ENCODE data around the gene PDE4B.

The PDE4B gene

GRCh38 chr1:66285618-66286270, 493.0 kb downstream of the PDE4B start:
- no peak for DNase-seq (ENCODE audit: low read depth)

DNA sequence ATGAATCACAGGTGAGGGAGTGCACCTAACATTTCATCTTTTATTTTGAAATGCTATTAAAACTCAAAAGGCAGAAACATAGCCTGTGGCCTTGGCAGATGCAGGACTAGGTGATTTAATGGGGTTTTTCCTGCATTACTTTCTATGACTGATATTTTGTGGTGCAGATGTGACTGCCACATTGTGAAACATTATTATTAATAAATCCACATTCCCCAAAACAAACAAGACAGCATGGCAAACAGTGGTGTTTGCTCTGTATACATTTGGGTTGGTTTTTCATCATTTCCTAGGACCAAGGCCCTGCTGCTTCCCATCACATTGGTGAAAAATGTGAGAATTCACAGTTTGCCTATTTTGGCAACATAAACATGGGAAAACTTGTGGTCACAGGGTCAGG, 493.6 kb downstream of the PDE4B start:
- DNase-seq (ENCODE audit: low read depth): no peak

GRCh38 chr1:66288048-66288447, 495.4 kb downstream of the PDE4B start:
- no peak for DNase-seq (ENCODE audit: low read depth)

DNA sequence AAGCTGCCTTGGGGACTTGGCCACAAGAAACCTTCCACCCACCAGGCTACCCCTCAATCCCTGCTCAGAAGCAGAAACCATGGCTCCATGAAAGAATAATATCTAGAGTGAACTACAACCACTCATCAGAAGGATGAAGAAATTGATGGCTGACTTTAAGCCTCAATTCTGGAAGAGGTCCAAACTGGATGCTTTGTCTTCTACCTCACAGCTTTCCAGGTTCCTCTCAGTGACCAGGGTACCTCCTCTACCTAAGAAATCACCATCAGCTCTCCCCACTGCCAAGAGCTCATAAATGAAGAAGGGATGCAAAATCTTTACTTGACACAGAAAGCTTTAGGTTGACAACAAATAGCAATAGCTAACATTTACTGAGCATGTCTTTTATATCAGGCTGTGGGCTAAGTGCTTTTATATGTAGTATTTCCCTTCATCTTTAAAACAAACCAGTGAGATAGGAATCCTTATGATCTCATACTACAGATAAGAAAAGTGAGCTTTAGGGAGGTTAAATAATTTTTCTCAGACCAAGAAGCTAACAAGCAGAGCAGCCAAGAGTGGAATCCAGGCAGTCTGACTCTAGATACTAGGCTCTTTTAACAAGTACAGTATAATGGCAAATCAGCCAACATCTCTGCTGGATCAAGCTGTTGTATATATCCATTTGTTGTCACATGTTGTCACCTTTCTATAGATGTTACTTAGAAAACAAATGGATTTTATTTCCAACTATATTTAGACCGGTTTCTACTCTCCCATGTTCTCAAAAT, 498.3 kb downstream of the PDE4B start:
- DNase-seq (ENCODE audit: low read depth): no peak

- no peak for DNase-seq (ENCODE audit: low read depth)
Observed at GRCh38 chr1:66291531-66291864, 498.8 kb downstream of the PDE4B start.

DNA sequence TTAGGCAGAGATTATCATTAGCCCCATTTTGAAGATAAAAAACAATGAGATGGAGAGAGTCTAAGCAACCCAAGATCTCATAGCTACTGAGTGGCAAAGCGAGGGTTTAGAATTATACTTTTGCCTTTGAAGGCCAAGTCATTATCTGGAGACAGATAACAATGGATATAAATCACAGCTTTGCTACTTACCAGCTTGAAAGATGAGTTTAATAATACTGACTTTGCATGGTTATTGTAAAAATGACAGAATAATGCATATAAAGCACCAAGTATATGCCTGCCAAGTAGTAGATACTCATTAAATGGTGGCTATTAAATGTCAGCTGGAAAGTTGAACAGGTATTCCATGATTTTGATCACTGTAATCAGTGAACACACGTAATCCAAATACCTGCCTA, 499.6 kb downstream of the PDE4B start:
- DNase-seq (ENCODE audit: low read depth): no peak

GRCh38 chr1:66292944-66293343, 500.2 kb downstream of the PDE4B start:
- no peak for DNase-seq (ENCODE audit: low read depth)

DNA sequence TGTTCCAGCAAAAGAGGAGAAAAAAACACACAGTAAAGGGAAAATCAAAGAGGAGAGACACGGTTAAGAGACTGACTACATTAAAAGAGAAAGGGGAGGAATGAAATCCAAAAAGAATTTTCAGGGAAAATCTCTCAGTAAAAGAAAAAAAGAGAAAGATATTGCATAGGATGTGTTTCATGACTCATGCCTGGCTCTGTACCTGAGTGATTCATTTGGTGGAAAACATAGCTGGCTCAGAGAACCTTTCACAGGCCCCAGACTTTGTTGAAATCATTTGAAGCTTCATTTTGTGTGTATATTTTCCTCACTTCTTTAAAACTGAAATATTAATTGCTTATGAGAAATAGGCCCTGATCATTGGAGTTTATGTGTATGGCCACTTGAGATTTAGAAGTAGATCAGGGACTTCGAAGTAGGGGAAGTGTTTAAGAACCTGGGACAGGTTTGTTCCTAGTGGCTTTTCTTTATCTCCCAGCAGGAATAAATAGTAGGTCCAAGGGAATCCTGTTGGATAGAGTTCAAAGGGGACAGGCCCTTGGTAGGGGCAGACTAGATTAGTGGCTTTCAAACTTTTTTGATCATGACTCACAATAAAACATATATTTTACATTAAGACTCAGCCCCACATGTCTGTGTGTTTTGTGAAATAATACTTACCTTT, 502.1 kb downstream of the PDE4B start:
- DNase-seq (ENCODE audit: low read depth): no peak

DNA sequence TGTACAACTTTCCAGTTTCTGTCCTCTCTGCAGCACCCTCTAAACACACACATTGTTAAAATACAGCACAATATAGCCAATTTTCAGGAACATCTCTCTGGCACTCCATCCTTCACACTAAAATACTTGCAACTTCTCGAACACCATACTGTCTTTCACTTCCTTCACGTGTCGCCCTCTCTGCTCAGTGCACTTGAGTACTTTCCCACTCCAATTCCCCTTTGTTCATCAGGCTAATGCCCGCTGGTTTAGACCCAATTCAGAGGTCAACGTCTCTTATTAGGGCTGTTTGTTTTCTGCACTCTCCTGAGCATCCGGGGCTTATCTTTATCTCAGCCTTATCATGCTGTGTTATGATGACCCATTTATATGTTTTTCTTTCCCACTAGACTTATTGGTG, 503.1 kb downstream of the PDE4B start:
- no peak for DNase-seq (ENCODE audit: low read depth)

- DNase-seq (ENCODE audit: low read depth): no peak
Observed at GRCh38 chr1:66296370-66296769, 503.7 kb downstream of the PDE4B start.

DNA sequence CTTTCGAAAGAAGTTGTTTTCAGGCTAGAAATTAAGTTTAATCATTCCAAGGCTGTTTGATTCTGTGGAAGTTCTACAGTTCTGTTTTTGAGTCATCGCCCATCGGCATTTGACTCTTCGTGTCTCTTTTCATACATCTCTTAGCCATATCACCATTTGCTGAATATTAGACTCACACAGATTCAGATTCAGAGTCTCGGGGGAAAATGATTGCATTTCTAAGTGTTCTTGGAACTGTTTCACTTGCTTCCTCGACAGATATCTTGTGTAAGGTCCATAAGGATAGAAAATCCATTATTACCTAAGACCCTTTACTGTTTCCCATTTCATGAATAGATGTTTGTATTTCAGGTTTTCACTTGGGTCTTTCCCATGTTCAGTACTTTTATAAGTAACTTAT, 504.3 kb downstream of the PDE4B start:
- DNase-seq (ENCODE audit: low read depth): no peak

GRCh38 chr1:66298464-66298863, 505.8 kb downstream of the PDE4B start:
- no peak for DNase-seq (ENCODE audit: low read depth)

DNA sequence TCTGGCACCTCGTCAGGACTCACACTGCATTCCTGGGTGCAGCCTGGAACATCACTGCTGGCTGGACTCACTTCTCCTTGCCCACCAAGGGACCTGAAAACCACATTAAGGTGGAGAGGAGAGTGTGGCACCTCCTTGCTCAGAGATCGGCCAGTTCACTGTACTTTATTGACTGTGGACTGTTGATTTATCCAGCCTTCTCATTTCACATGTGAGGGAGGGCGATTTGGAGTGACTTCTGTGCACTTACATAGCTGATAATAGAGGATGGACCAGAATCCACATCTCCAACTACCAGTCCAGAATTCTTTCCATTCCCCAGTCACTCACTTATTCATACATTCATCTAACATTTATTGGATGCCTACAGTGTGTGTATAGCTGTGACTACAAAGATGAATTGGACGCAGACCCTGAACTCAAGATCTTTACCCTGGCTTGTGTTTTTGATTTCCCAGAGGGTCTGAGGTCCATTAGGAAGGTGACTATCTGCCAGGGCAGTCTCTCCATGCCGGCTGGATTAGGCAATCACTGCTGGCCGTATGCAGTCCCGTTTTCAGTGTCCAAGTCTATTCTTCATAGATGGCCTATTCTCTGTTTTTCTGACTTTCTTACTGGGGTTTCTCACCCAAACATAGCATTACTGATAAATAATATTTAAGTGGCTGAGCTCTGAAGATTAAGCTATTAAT, 507.7 kb downstream of the PDE4B start:
- no peak for DNase-seq (ENCODE audit: low read depth)

GRCh38 chr1:66300972-66301451, 508.3 kb downstream of the PDE4B start:
- DNase-seq (ENCODE audit: low read depth): peak; percentile 23

DNA sequence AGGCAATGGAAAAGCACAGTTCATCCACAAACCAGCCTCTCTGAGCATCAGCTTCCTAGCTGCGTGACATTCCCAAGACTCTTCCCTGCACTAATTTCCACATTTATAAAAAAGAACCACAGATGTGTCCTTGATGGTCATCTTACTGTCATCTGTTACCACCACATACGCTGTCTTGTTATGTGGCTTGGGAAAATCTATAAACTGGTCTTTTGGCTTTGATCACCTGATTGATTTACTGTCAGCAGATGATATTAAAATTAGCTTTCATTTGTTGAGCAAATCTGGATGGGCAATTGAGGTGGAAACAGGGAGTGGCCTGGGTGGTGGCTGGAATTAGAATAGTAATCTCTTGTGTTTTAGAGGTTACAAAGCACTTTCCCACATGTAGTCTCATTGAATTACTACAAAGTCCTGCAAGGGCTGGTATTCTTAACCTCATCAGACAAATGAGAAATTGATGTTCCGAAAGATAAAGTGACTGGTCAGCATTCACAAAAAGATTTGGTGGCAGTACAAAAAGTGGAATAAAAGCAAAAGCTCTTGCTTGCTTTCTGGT, 509.6 kb downstream of the PDE4B start:
- no peak for DNase-seq (ENCODE audit: low read depth)

- no peak for DNase-seq (ENCODE audit: low read depth)
Observed at GRCh38 chr1:66302815-66303214, 510.1 kb downstream of the PDE4B start.

- no peak for DNase-seq (ENCODE audit: low read depth)
Observed at GRCh38 chr1:66303646-66304045, 511.0 kb downstream of the PDE4B start.

GRCh38 chr1:66304128-66304527, 511.4 kb downstream of the PDE4B start:
- DNase-seq (ENCODE audit: low read depth): no peak

DNA sequence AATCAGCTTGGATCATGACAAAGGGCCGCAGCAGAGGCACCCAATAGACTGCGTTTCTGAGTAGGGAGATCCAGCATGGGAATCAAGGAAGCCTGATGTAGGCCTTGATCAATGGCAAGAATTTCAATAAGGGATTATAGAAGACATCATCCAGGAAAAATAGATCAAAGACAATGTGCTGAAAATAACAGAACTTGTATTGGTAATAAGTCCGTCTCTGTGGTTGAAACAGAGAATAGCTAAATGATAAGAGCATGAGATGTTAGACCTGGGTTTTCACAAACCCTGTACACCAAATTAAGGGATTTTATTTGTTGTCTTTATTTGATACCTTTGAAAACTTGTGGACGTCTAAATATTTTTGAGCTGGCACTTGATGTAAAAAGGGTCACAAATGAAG, 513.2 kb downstream of the PDE4B start:
- DNase-seq (ENCODE audit: low read depth): no peak

GRCh38 chr1:66309006-66309741, 516.5 kb downstream of the PDE4B start:
- DNase-seq (ENCODE audit: low read depth): no peak

GRCh38 chr1:66311092-66311491, 518.4 kb downstream of the PDE4B start:
- DNase-seq (ENCODE audit: low read depth): no peak

DNA sequence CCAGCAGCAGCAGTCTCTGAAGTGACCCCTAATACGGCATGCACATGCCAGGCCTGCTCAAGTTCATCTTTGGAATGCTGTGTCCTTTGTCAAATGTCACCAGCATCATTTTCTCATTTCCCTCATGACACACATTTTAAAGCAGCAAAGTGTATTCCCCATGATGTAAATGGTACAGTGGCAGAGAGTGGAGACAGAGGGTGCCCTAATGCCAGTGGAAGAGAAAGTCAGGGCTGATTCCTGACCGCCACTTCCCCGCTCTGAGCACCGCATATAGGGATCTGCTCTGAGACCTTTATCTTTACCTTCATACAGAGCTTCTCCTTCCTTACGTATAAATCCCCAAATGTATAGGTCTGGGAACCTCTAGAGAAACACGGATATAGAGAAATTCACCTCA, 518.9 kb downstream of the PDE4B start:
- DNase-seq (ENCODE audit: low read depth): no peak
